Liver (tissue), 3 donors: Measurements from ENCODE around the gene ENAH.

Source experiments
- EGR1 ChIP-seq, 2 donors: IDR thresholded peaks; 2 replicates each; pipeline ENCODE4 v1.6.1; 2016 to 2018; ENCODE audit warnings: antibody characterized with exemption in 2 of 2, low read depth in 2 of 2
- JUND ChIP-seq, 2 donors: IDR thresholded peaks; 2 replicates each; pipeline ENCODE4 v1.6.1; 2016; ENCODE audit warnings: antibody characterized with exemption in 2 of 2
- MAX ChIP-seq: IDR thresholded peaks from 2 replicates; pipeline ENCODE4 v1.6.1; 2016; ENCODE audit warnings: antibody characterized with exemption
- REST ChIP-seq: IDR thresholded peaks from 2 replicates; pipeline ENCODE4 v1.6.1; 2016; ENCODE audit warnings: antibody characterized with exemption, mild to moderate bottlenecking
- SP1 ChIP-seq: IDR thresholded peaks from 2 replicates; pipeline ENCODE4 v1.6.1; 2018; ENCODE audit warnings: antibody characterized with exemption, mild to moderate bottlenecking
- TAF1 ChIP-seq: conservative IDR thresholded peaks from 2 replicates; pipeline ENCODE4 v1.6.1; 2016; ENCODE audit warnings: antibody characterized with exemption, mild to moderate bottlenecking
- YY1 ChIP-seq: IDR thresholded peaks from 2 replicates; pipeline ENCODE4 v1.6.1; 2016; ENCODE audit warnings: antibody characterized with exemption, mild to moderate bottlenecking
- TF ChIP-seq, protein P1 (sequence below): fragments of 150-350 bp; IDR thresholded peaks from 2 replicates; pipeline ENCODE4 v1.5.1; 2017; ENCODE audit warnings: improper control_type of control experiment, low read depth, low read length; ENCODE audit not compliant: missing input control
- donor health status: healthy.
- donor health status: healthy.

GRCh38 chr1:225486856-225487255 lies 166.1 kb downstream of the ENAH start:
- TF ChIP-seq, protein P1, sequence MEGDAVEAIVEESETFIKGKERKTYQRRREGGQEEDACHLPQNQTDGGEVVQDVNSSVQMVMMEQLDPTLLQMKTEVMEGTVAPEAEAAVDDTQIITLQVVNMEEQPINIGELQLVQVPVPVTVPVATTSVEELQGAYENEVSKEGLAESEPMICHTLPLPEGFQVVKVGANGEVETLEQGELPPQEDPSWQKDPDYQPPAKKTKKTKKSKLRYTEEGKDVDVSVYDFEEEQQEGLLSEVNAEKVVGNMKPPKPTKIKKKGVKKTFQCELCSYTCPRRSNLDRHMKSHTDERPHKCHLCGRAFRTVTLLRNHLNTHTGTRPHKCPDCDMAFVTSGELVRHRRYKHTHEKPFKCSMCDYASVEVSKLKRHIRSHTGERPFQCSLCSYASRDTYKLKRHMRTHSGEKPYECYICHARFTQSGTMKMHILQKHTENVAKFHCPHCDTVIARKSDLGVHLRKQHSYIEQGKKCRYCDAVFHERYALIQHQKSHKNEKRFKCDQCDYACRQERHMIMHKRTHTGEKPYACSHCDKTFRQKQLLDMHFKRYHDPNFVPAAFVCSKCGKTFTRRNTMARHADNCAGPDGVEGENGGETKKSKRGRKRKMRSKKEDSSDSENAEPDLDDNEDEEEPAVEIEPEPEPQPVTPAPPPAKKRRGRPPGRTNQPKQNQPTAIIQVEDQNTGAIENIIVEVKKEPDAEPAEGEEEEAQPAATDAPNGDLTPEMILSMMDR: no peak
- TF ChIP-seq MAX (no peak), TAF1 (no peak), REST (no peak), EGR1 (IDR thresholded peaks at IDR 0.05; ENCODE audit: low read depth in 2 of 2) (no peak), JUND (IDR thresholded peaks at IDR 0.05) (no peak), YY1 (no peak), SP1 (no peak)
